HepG2 (cell line): ENCODE data around the gene HEXA.

ENCODE experiments used
- CTCF ChIP-seq: sonication (generic); formaldehyde crosslinking; IDR thresholded peaks from 2 replicates; pipeline ENCODE4 v1.5.0; 2020; ENCODE audit warnings: mild to moderate bottlenecking, missing genetic modification reagents, moderate library complexity
- POLR2AphosphoS5 ChIP-seq: IDR thresholded peaks from 2 replicates; pipeline ENCODE4 v1.6.1; 2012; ENCODE audit warnings: low read depth, low read length

- TF ChIP-seq CTCF, result no peak
- no peak for TF ChIP-seq POLR2AphosphoS5
Observed at GRCh38 chr15:72339777-72340177, 36.0 kb downstream of the HEXA start.
